ENCODE data around the gene CHURC1.

Gene CHURC1

DNA sequence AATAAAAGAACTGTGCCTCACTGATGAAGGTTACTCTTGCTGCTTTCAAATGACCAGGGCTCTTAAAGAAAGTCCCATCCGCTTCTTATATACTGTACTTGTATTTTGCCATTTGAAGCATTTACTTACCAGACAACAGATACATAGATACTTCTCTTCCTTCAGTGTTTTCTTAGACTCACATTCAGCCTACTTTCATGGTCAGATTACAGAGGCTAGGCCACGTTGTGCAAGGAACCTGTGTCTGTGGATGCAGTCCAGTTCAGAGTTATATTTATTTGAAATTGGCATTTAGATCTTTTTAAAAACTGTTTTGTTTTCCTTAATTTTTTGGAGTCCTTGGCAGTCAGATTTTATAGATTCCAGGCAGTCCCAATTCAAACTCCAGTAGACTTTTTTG lies 6.2 kb downstream of the CHURC1 start:
- H3K9ac ChIP-seq (ENCODE audit: low read length), result no peak overlapping the region
- peaks cover 55% of the 10 kb centered on the region for H3K79me2 ChIP-seq (ENCODE audit: insufficient read depth, low read length)
- H3K4me1 ChIP-seq (ENCODE audit: insufficient read depth, low read length, severe bottlenecking), result peaks cover 8% of the 10 kb centered on the region
- H3K9me2 ChIP-seq (ENCODE audit: low read depth, low read length), result no peaks in the 10 kb centered on the region
- H2AFZ ChIP-seq (ENCODE audit: low read length), result no peak overlapping the region
- H3F3A ChIP-seq (ENCODE audit: insufficient read depth, low read length), result no peaks in the 10 kb centered on the region
- no peaks in the 10 kb centered on the region for H3K9me3 ChIP-seq (ENCODE audit: low read length)
- no peak overlapping the region for H3K27ac ChIP-seq (ENCODE audit: low read depth, low read length, poor library complexity, severe bottlenecking)
- TF ChIP-seq, protein P1, sequence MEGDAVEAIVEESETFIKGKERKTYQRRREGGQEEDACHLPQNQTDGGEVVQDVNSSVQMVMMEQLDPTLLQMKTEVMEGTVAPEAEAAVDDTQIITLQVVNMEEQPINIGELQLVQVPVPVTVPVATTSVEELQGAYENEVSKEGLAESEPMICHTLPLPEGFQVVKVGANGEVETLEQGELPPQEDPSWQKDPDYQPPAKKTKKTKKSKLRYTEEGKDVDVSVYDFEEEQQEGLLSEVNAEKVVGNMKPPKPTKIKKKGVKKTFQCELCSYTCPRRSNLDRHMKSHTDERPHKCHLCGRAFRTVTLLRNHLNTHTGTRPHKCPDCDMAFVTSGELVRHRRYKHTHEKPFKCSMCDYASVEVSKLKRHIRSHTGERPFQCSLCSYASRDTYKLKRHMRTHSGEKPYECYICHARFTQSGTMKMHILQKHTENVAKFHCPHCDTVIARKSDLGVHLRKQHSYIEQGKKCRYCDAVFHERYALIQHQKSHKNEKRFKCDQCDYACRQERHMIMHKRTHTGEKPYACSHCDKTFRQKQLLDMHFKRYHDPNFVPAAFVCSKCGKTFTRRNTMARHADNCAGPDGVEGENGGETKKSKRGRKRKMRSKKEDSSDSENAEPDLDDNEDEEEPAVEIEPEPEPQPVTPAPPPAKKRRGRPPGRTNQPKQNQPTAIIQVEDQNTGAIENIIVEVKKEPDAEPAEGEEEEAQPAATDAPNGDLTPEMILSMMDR (IDR thresholded peaks at IDR 0.05; ENCODE audit: low read length), result no peak
- TF ChIP-seq EZH2 (IDR thresholded peaks at IDR 0.05; ENCODE audit: borderline replicate concordance, low read length), result no peak
- no peak overlapping the region for H3K4me3 ChIP-seq (ENCODE audit: low read depth, low read length, poor library complexity, severe bottlenecking)
- peaks cover 49% of the 10 kb centered on the region for H3K36me3 ChIP-seq (ENCODE audit: insufficient read depth, low read length)
- H4K20me1 ChIP-seq (ENCODE audit: insufficient read depth, low read length), result no peaks in the 10 kb centered on the region
- no peak overlapping the region for H3K4me2 ChIP-seq (ENCODE audit: low read length)
- H3K27me3 ChIP-seq (ENCODE audit: insufficient read depth, low read length), result no peaks in the 10 kb centered on the region

DNA sequence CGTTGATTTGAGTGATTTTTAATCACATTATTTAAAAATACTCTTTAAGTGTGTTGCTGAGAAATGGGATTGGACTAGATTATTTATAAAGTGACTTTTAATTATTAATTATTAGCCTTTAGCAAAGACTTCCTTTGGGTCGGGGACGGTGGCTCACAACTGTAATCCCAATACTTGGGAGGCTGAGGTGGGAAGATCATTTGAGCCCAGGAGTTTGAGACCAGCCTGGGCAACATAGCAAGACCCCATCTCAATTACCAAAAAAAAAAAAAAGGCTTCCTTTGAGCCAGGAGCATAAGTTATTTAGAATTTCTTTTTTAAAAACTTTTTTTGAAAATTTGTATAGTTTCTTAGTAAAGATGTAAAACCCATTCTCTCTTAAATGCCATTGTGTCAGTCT lies 8.8 kb downstream of the CHURC1 start:
- Histone ChIP-seq H3K27me3 (ENCODE audit: insufficient read depth, low read length) (no peaks in the 10 kb centered on the region), H3K9me2 (ENCODE audit: low read depth, low read length) (no peaks in the 10 kb centered on the region), H3K9ac (ENCODE audit: low read length) (no peak overlapping the region), H3K4me2 (ENCODE audit: low read length) (no peak overlapping the region), H4K20me1 (ENCODE audit: insufficient read depth, low read length) (no peaks in the 10 kb centered on the region), H3K36me3 (ENCODE audit: insufficient read depth, low read length) (peaks cover 58% of the 10 kb centered on the region), H3F3A (ENCODE audit: insufficient read depth, low read length) (no peaks in the 10 kb centered on the region), H3K4me3 (ENCODE audit: low read depth, low read length, poor library complexity, severe bottlenecking) (no peak overlapping the region), H3K27ac (ENCODE audit: low read depth, low read length, poor library complexity, severe bottlenecking) (no peak overlapping the region), H3K79me2 (ENCODE audit: insufficient read depth, low read length) (peaks cover 34% of the 10 kb centered on the region), H3K9me3 (ENCODE audit: low read length) (no peaks in the 10 kb centered on the region), H2AFZ (ENCODE audit: low read length) (no peak overlapping the region), H3K4me1 (ENCODE audit: insufficient read depth, low read length, severe bottlenecking) (peaks cover 2% of the 10 kb centered on the region)
- TF ChIP-seq, protein P1 (IDR thresholded peaks at IDR 0.05; ENCODE audit: low read length), result no peak
- no peak for TF ChIP-seq EZH2 (IDR thresholded peaks at IDR 0.05; ENCODE audit: borderline replicate concordance, low read length)

DNA sequence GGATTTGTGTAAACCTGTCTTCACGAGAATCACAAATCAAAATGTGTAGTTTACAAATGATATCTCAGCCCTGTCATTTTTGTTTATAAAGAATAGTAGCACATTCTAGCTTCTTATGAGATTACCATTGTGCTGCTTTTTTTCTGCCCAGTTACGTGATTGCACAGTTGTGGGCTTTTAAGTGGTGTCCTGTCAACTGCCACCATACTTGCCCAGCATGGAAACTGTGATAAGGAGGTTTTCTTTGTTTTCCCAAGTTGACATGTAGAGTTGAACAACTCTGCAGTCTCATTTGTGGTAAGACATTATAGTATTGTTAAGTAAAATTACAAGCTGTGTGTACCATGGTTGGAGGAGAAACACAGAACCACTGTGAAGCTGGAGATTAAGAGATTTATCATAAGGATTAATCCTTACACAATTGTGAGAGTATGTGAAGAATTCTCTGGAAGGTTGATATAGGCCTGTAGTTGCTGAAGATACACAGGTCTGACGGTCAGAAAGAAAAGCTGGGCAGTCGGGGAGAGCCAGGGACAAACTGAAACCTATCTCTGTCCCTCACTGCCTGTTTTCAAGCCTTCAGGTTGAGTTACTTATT lies 12.2 kb downstream of the CHURC1 start:
- peaks cover 76% of the 10 kb centered on the region for H3K36me3 ChIP-seq (ENCODE audit: insufficient read depth, low read length)
- no peaks in the 10 kb centered on the region for H3K9me3 ChIP-seq (ENCODE audit: low read length)
- H3K27ac ChIP-seq (ENCODE audit: low read depth, low read length, poor library complexity, severe bottlenecking), result no peak overlapping the region

More for the DNA sequence above, 12.2 kb downstream of the CHURC1 start:
- no peaks in the 10 kb centered on the region for H4K20me1 ChIP-seq (ENCODE audit: insufficient read depth, low read length)
- H3K4me1 ChIP-seq (ENCODE audit: insufficient read depth, low read length, severe bottlenecking), result peaks cover 9% of the 10 kb centered on the region
- H3K79me2 ChIP-seq (ENCODE audit: insufficient read depth, low read length), result 0 out of 2 replicates have a peak, but pooled peaks cover 3% of the 10 kb centered on the region
- no peak overlapping the region for H3K4me3 ChIP-seq (ENCODE audit: low read depth, low read length, poor library complexity, severe bottlenecking)
- TF ChIP-seq, protein P1 (IDR thresholded peaks at IDR 0.05; ENCODE audit: low read length), result no peak
- TF ChIP-seq EZH2 (IDR thresholded peaks at IDR 0.05; ENCODE audit: borderline replicate concordance, low read length), result no peak
- H3K9ac ChIP-seq (ENCODE audit: low read length), result no peak overlapping the region
- no peaks in the 10 kb centered on the region for H3K9me2 ChIP-seq (ENCODE audit: low read depth, low read length)
- no peaks in the 10 kb centered on the region for H3F3A ChIP-seq (ENCODE audit: insufficient read depth, low read length)
- H2AFZ ChIP-seq (ENCODE audit: low read length), result no peak overlapping the region
- H3K27me3 ChIP-seq (ENCODE audit: insufficient read depth, low read length), result no peaks in the 10 kb centered on the region
- H3K4me2 ChIP-seq (ENCODE audit: low read length), result no peak overlapping the region

Data from OCI-LY1 (cell line).